CD14-positive monocyte (primary cell): ENCODE data around the gene EBI3. TPM values are rescaled to one million over a fixed set of nuclear protein-coding genes. Genes with fewer than 3 reads are reported as not detected.

Source experiments
- DNase-seq, 3 donors: peaks; one replicate each; pipeline ENCODE4 v3.0.0-alpha.2; 2011 to 2022
- H2AFZ ChIP-seq: 2 replicates; pipeline ENCODE4 v1.6.0; 2012; ENCODE audit warnings: mild to moderate bottlenecking, low read depth, low read length, inconsistent platforms; ENCODE audit not compliant: insufficient read depth, poor library complexity, severe bottlenecking
- H3K27ac ChIP-seq, 2 donors: 1 replicate in 1 of 2; 2 replicates in 1 of 2; pipeline ENCODE4 v1.5.1; 2012 to 2013; ENCODE audit warnings: low read length in 2 of 2, control low read depth in 1 of 2, inconsistent platforms in 1 of 2, low read depth in 1 of 2, mild to moderate bottlenecking in 1 of 2
- H3K27me3 ChIP-seq, 2 donors: one replicate each; pipeline versions ENCODE4 v1.6.0 to v1.6.1; 2011 to 2013; ENCODE audit warnings: low read length in 2 of 2; ENCODE audit not compliant: control insufficient read depth in 2 of 2, insufficient read depth in 2 of 2
- H3K36me3 ChIP-seq, 2 donors: replicated peaks in 1 of 2; 1 replicate in 1 of 2; 2 replicates in 1 of 2; pipeline versions ENCODE4 v1.5.1 to v1.6.1; 2012 to 2013; ENCODE audit warnings: low read length in 2 of 2, control low read depth in 1 of 2, inconsistent platforms in 1 of 2, mild to moderate bottlenecking in 1 of 2; ENCODE audit not compliant: insufficient read depth in 2 of 2, control insufficient read depth in 1 of 2
- H3K4me1 ChIP-seq, 2 donors: 1 replicate in 1 of 2; 2 replicates in 1 of 2; pipeline versions ENCODE4 v1.5.1 to v1.6.1; 2012 to 2013; ENCODE audit warnings: low read length in 2 of 2, control low read depth in 1 of 2, inconsistent platforms in 1 of 2, mild to moderate bottlenecking in 1 of 2, moderate library complexity in 1 of 2; ENCODE audit not compliant: insufficient read depth in 2 of 2, control insufficient read depth in 1 of 2
- H3K4me2 ChIP-seq: replicated peaks from 2 replicates; pipeline ENCODE3; 2012; ENCODE audit warnings: low read length, moderate library complexity, mild to moderate bottlenecking; ENCODE audit not compliant: poor library complexity, severe bottlenecking; ENCODE audit errors: extremely low read depth
- H3K4me3 ChIP-seq, 3 experiments: fragments of 200-600 bp in 1 of 3; sonication (generic) in 1 of 3; replicated peaks in 1 of 3; 1 replicate in 2 of 3; 2 replicates in 1 of 3; pipeline ENCODE4 v1.5.1; 2011 to 2013; ENCODE audit warnings: low read length in 3 of 3, mild to moderate bottlenecking in 3 of 3, control low read depth in 2 of 3, low read depth in 2 of 3, inconsistent platforms in 1 of 3, moderate library complexity in 1 of 3
- H3K79me2 ChIP-seq: 2 replicates; pipeline ENCODE4 v1.6.0; 2012; ENCODE audit warnings: mild to moderate bottlenecking, control low read depth, inconsistent platforms, low read length, moderate library complexity; ENCODE audit not compliant: insufficient read depth
- H3K9ac ChIP-seq: 2 replicates; pipeline ENCODE4 v1.6.0; 2017; ENCODE audit warnings: low read length, mild to moderate bottlenecking; ENCODE audit not compliant: insufficient read depth, poor library complexity, severe bottlenecking
- H3K9me3 ChIP-seq, 2 donors: replicated peaks in 1 of 2; 1 replicate in 1 of 2; 2 replicates in 1 of 2; pipeline versions ENCODE4 v1.5.1 to v1.6.1; 2012 to 2013; ENCODE audit warnings: low read length in 2 of 2, control low read depth in 1 of 2; ENCODE audit not compliant: control insufficient read depth in 1 of 2, insufficient read depth in 1 of 2
- H4K20me1 ChIP-seq: 2 replicates; pipeline ENCODE4 v1.6.0; 2012; ENCODE audit warnings: mild to moderate bottlenecking, low read length, control low read depth, moderate library complexity; ENCODE audit not compliant: insufficient read depth
- H3K27ac Mint-ChIP-seq, 7 donors: one replicate each; pipeline ENCODE4 v1.8.0; 2020; ENCODE audit warnings: mild to moderate bottlenecking in 7 of 7, mixed read lengths in 7 of 7, moderate library complexity in 6 of 7, inconsistent platforms in 2 of 7
- H3K27me3 Mint-ChIP-seq, 3 donors: one replicate each; pipeline ENCODE4 v1.8.0; 2021 to 2022; ENCODE audit warnings: low read depth in 3 of 3, mild to moderate bottlenecking in 3 of 3, mixed read lengths in 3 of 3, moderate library complexity in 3 of 3, inconsistent platforms in 1 of 3
- H3K36me3 Mint-ChIP-seq, 2 donors: one replicate each; pipeline ENCODE4 v1.8.0; 2020; ENCODE audit warnings: mixed read lengths in 2 of 2, inconsistent platforms in 1 of 2, mild to moderate bottlenecking in 1 of 2
- H3K4me1 Mint-ChIP-seq: one replicate; pipeline ENCODE4 v1.8.0; 2020; ENCODE audit warnings: mild to moderate bottlenecking, mixed read lengths
- H3K4me3 Mint-ChIP-seq, 2 donors: one replicate each; pipeline ENCODE4 v1.8.0; 2020; ENCODE audit warnings: mild to moderate bottlenecking in 2 of 2, mixed read lengths in 2 of 2, moderate library complexity in 1 of 2
- H3K9me3 Mint-ChIP-seq, 7 donors: one replicate each; pipeline ENCODE4 v1.8.0; 2020 to 2022; ENCODE audit warnings: mixed read lengths in 7 of 7, mild to moderate bottlenecking in 6 of 7, moderate library complexity in 6 of 7, inconsistent platforms in 2 of 7
- WGBS: methylation state at CpG from one replicate; pipeline ENCODE4 v1.1.5; 2013; ENCODE audit warnings: missing lambda C conversion rate; ENCODE audit not compliant: insufficient coverage; 5-methylcytosine and 5-hydroxymethylcytosine counted together
- intact Hi-C, 2 donors: fragments of 100-400 bp; cut with micrococcal nuclease; formaldehyde crosslinking; loops; one replicate each; pipeline versions ENCODE4 v1.15.0 to v1.15.1; 2023
- polyA plus RNA-seq, 3 donors: library from polyadenylated mRNA; depleted of rRNA in 1 of 3; unstranded in 2 of 3; stranded (reverse) in 1 of 3; fragments of 300-500 nt in 2 of 3; fragments of >200 nt in 1 of 3; fragmentation: Illumina TruSeq in 2 of 3; gene quantifications; 1 replicate in 2 of 3; 2 replicates in 1 of 3; pipeline ENCODE4 v1.2.3, GENCODE V29; 2012 to 2021
- TF ChIP-seq, protein P1 (sequence below): fragments of 200-600 bp; IDR thresholded peaks from one replicate; pipeline ENCODE4 v1.8.0; 2022; ENCODE audit warnings: antibody characterized with exemption, mild to moderate bottlenecking

EBI3 gene
- polyA plus RNA-seq, 3 donors, result 0.14 to 0.40 TPM; not detected in 1

DNA sequence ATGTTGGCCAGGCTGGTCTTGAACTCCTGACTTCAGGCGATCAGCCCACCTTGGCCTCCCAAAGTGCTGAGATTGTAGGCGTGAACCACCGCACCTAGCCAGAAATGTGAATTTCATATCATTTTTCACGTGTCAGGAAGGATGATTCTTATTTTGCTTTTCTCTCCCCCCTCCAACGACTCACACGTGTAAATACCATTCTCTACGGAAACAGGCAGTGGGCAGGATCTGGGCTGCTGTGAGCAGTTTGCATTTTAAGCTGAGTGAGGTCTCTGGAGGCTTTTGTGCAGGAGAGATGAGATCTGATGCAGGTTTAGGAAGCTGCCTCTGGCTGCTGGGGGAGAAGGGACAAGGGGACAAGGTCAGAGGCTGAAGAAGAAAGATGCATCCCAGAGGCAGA is 35.0 kb upstream of the EBI3 start:
- H3K4me1 Mint-ChIP-seq, result no peaks in the 10 kb centered on the region
- no peaks in the 10 kb centered on the region for H4K20me1 ChIP-seq
- peaks cover 5 to 20% of the 10 kb centered on the region in 2 donors for H3K27me3 ChIP-seq
- H3K4me2 ChIP-seq, result no peak overlapping the region
- intact Hi-C loops, result no loop called here
- TF ChIP-seq, protein P1, sequence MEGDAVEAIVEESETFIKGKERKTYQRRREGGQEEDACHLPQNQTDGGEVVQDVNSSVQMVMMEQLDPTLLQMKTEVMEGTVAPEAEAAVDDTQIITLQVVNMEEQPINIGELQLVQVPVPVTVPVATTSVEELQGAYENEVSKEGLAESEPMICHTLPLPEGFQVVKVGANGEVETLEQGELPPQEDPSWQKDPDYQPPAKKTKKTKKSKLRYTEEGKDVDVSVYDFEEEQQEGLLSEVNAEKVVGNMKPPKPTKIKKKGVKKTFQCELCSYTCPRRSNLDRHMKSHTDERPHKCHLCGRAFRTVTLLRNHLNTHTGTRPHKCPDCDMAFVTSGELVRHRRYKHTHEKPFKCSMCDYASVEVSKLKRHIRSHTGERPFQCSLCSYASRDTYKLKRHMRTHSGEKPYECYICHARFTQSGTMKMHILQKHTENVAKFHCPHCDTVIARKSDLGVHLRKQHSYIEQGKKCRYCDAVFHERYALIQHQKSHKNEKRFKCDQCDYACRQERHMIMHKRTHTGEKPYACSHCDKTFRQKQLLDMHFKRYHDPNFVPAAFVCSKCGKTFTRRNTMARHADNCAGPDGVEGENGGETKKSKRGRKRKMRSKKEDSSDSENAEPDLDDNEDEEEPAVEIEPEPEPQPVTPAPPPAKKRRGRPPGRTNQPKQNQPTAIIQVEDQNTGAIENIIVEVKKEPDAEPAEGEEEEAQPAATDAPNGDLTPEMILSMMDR, result no peak
- peaks cover 20 to 39% (median 37%) of the 10 kb centered on the region in 3 donors for H3K27me3 Mint-ChIP-seq
- no peak overlapping the region for H3K4me3 ChIP-seq
- H3K36me3 Mint-ChIP-seq, result peaks cover 7 to 8% of the 10 kb centered on the region in 2 donors
- no peak overlapping the region for H3K9ac ChIP-seq
- no peak overlapping the region for H3K27ac Mint-ChIP-seq
- DNase-seq, result no peak
- no peaks in the 10 kb centered on the region for H3K4me1 ChIP-seq
- WGBS, result 80% methylated on average over 1 of the region's 7 CpGs
- H3K27ac ChIP-seq, result no peak overlapping the region
- H2AFZ ChIP-seq, result no peak overlapping the region
- peaks cover 6 to 11% (median 8%) of the 10 kb centered on the region in 7 donors for H3K9me3 Mint-ChIP-seq
- peaks cover 0 to 11% of the 10 kb centered on the region in 2 donors for H3K9me3 ChIP-seq
- H3K4me3 Mint-ChIP-seq, result no peak overlapping the region
- no peaks in the 10 kb centered on the region for H3K79me2 ChIP-seq
- no peaks in the 10 kb centered on the region for H3K36me3 ChIP-seq

DNA sequence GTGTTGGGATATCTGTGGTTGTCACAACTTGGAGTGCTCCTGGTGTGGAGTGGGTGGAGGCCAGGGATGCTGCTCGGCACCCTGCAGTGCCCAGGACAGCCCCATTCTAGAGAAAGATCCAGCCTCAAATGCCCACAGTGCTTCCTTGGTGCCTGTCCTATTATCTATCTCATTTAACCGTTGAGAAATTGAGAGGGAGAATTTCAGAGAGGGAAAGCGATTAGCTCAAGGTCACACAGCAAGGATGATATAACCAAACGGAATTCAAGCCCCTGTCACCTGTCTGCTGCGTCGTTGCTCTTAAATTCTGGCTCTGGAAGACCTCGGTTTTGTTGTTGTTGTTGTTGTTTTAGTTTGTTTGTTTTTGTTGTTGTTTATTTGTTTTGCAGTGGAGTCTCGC is 33.3 kb upstream of the EBI3 start:
- H3K79me2 ChIP-seq, result no peaks in the 10 kb centered on the region
- H3K27me3 ChIP-seq, result peaks cover 5 to 24% of the 10 kb centered on the region in 2 donors
- Mint-ChIP-seq H3K4me1 (no peaks in the 10 kb centered on the region), H3K9me3 (peaks cover 8 to 13% (median 11%) of the 10 kb centered on the region in 7 donors), H3K27me3 (peaks cover 20 to 45% (median 38%) of the 10 kb centered on the region in 3 donors), H3K36me3 (peaks cover 7 to 8% of the 10 kb centered on the region in 2 donors), H3K4me3 (no peak overlapping the region), H3K27ac (no peak overlapping the region)
- no peak for DNase-seq
- no peak overlapping the region for H3K9ac ChIP-seq
- no peaks in the 10 kb centered on the region for H3K4me1 ChIP-seq
- intact Hi-C loops, result no loop called here
- WGBS, result 87% methylated on average over 2 of the region's 8 CpGs
- no peak overlapping the region for H3K27ac ChIP-seq
- no peak overlapping the region for H3K4me3 ChIP-seq
- TF ChIP-seq, protein P1, result no peak
- no peaks in the 10 kb centered on the region for H3K36me3 ChIP-seq
- peaks cover 0 to 11% of the 10 kb centered on the region in 2 donors for H3K9me3 ChIP-seq
- no peaks in the 10 kb centered on the region for H4K20me1 ChIP-seq
- H2AFZ ChIP-seq, result no peak overlapping the region
- H3K4me2 ChIP-seq, result no peak overlapping the region
